GM10266 (cell line): Measurements from ENCODE around the gene ZNF48.

Experiments
- DNase-seq: peaks from one replicate; pipeline ENCODE4 v3.0.0; 2012; ENCODE audit errors: extremely low spot score
- TF ChIP-seq, protein P1 (sequence below): IDR thresholded peaks from 2 replicates; pipeline ENCODE4 v1.5.1; 2012; ENCODE audit warnings: mild to moderate bottlenecking, low read depth; ENCODE audit not compliant: control insufficient read depth, insufficient read depth; ENCODE audit errors: missing control alignments

Gene ZNF48

GRCh38 chr16:30428055-30428454 lies 32.8 kb downstream of the ZNF48 start:
- DNase-seq: no peak
- TF ChIP-seq, protein P1, sequence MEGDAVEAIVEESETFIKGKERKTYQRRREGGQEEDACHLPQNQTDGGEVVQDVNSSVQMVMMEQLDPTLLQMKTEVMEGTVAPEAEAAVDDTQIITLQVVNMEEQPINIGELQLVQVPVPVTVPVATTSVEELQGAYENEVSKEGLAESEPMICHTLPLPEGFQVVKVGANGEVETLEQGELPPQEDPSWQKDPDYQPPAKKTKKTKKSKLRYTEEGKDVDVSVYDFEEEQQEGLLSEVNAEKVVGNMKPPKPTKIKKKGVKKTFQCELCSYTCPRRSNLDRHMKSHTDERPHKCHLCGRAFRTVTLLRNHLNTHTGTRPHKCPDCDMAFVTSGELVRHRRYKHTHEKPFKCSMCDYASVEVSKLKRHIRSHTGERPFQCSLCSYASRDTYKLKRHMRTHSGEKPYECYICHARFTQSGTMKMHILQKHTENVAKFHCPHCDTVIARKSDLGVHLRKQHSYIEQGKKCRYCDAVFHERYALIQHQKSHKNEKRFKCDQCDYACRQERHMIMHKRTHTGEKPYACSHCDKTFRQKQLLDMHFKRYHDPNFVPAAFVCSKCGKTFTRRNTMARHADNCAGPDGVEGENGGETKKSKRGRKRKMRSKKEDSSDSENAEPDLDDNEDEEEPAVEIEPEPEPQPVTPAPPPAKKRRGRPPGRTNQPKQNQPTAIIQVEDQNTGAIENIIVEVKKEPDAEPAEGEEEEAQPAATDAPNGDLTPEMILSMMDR: no peak

DNA sequence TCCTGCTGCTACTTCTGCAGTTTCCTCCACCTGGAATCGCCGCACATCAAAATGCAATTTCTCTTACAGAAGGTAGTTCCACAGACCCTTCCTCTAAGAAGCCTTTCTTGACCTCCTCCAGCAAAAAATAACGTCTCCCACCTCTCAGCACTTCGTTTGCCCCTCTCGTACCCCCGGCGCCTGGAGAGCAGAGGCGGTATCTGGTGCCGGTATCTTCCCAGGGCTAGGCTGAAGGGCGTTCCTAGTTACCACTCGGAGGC lies 34.1 kb downstream of the ZNF48 start:
- TF ChIP-seq, protein P1: no peak

DNA sequence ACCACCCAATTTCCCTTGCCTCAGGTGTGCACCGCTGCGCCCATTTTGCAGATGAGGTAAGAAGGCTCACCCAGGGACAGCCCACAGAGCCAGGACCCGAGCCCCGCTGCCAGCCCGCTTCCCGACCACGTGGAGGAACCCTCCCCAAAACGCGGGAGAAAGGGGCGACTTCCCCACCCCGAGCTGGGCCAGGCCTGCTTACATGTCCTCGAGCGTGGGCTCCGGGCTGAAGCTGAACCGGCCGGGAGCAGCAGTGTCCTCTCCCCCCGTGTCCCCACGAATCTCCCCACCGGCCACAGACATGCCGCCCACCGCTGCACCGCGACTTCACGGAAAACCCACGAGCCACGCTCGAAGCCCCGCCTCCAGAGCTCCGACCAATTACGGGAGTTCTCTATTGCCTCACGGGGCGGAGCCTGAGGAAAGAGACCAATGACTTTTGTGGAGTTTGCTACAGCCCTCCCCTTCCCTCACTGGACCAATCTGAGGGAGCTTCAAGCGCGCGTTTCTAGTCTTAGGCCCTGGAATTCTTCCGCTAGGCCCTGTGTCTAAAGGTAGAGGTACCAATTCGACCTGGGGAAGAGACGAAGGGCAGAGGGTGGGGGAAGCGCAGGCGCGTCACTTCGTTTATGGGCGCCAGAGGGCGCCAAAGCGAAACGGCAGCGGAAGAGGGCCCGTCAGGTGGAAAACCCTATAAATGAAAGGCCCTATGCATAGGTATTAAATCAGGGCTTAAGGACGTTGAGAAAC lies 34.6 kb downstream of the ZNF48 start, which contains the start of gene DCTPP1:
DCTPP1 (minus strand) TSS at position 353 of the 750 bp plus-strand sequence; CDS start at position 303, 50 bp downstream.
- peak; percentile 91 for DNase-seq
- TF ChIP-seq, protein P1: peak; percentile 82

More for the DNA sequence above, 34.1 kb downstream of the ZNF48 start:
- DNase-seq: no peak

- no peak for DNase-seq
- TF ChIP-seq, protein P1: peak; percentile 37
Observed at GRCh38 chr16:30430428-30430970, 35.3 kb downstream of the ZNF48 start.

GRCh38 chr16:30434852-30435251 lies 39.6 kb downstream of the ZNF48 start:
- TF ChIP-seq, protein P1: no peak
- DNase-seq: no peak

- DNase-seq: no peak
- TF ChIP-seq, protein P1: no peak
Observed at GRCh38 chr16:30437511-30438046, 42.4 kb downstream of the ZNF48 start.

DNA sequence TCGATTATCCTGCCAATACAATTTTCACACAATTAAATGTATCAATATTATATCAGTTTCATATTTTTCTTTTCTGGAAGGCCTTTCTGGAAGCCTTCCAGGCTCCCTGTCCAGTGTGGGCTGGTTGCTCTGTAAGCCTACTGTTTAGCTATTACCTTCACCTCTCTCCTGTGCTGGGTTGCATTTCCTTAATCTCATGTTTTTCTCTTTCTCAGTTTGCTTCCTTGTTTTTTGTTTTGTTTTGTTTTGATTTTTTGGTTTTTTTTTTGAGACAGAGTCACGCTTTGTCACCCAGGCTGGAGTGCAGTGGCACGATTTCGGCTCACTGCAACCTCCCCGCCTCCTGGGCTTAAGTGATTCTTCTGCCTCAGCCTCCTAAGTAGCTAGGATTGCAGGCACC lies 43.6 kb downstream of the ZNF48 start:
- no peak for DNase-seq
- TF ChIP-seq, protein P1: no peak
